HUDEP-2 (cell line): Measurements from ENCODE around the gene ANKMY2.
"Not testable (repeated sequence)": the region's sequence is repeated elsewhere in the genome, so short reads cannot be mapped to it uniquely, and the experiment has no call there.

Source experiments
- DNase-seq, 76 experiments: peaks; one replicate each; lab custom pipeline; 2025; ENCODE audit not compliant: unreplicated experiment in 76 of 76; lab: John Stamatoyannopoulos, UW

ANKMY2 gene

GRCh38 chr7:16645593-16646471 lies at the start of gene ANKMY2, which contains the start of gene BZW2:
Gene ANKMY2 (minus strand): TSS chr7:16645754. CDS start chr7:16645573, 181 bp downstream.
Gene BZW2 (plus strand): TSS chr7:16646181. CDS start chr7:16665444, 19,263 bp downstream.
- peak; percentile 23 to 97 (median 91) for DNase-seq

GRCh38 chr7:16694806-16695205 lies 49.3 kb upstream of the ANKMY2 start:
- no peak for DNase-seq

- DNase-seq: no peak
These were observed 48.2 kb upstream of the ANKMY2 start for GRCh38 chr7:16693601-16694318.

GRCh38 chr7:16691241-16691640 lies 45.7 kb upstream of the ANKMY2 start:
- peak in 72 of 76 experiments; percentile 5 to 89 (median 48) for DNase-seq

- peak in 13 of 76 experiments; percentile 2 to 49 (median 20) for DNase-seq
These were observed 42.7 kb upstream of the ANKMY2 start for GRCh38 chr7:16688249-16688648.

- DNase-seq: no peak
These were observed 40.0 kb upstream of the ANKMY2 start for GRCh38 chr7:16685535-16685934.

- DNase-seq: peak in 9 of 76 experiments; percentile 3 to 24 (median 14)
These were observed 39.4 kb upstream of the ANKMY2 start for GRCh38 chr7:16684935-16685334.

- not testable (repeated sequence) for DNase-seq
These were observed 33.4 kb upstream of the ANKMY2 start for GRCh38 chr7:16678645-16679566.

GRCh38 chr7:16677978-16678494 lies 32.5 kb upstream of the ANKMY2 start:
- no peak for DNase-seq

GRCh38 chr7:16675277-16675676 lies 29.7 kb upstream of the ANKMY2 start:
- no peak for DNase-seq

- DNase-seq: no peak
These were observed 26.3 kb upstream of the ANKMY2 start for GRCh38 chr7:16671811-16672210.

GRCh38 chr7:16670731-16671344 lies 25.3 kb upstream of the ANKMY2 start:
- DNase-seq: no peak

- DNase-seq: no peak
These were observed 24.5 kb upstream of the ANKMY2 start for GRCh38 chr7:16670021-16670420.

GRCh38 chr7:16669581-16669980 lies 24.0 kb upstream of the ANKMY2 start:
- no peak for DNase-seq

GRCh38 chr7:16668978-16669377 lies 23.4 kb upstream of the ANKMY2 start:
- no peak for DNase-seq

GRCh38 chr7:16668049-16668858 lies 22.7 kb upstream of the ANKMY2 start:
- DNase-seq: no peak

- no peak for DNase-seq
These were observed 21.8 kb upstream of the ANKMY2 start for GRCh38 chr7:16667355-16667754.

GRCh38 chr7:16661924-16662323 lies 16.4 kb upstream of the ANKMY2 start:
- no peak for DNase-seq
